ENCODE measurements around the gene CDH4.

The CDH4 gene

GRCh38 chr20:61745397-61746146 lies 493.5 kb downstream of the CDH4 start:
- no peak for DNase-seq (ENCODE audit: low read depth, low spot score)

GRCh38 chr20:61746147-61746646 lies 494.1 kb downstream of the CDH4 start:
- no peak for DNase-seq (ENCODE audit: low read depth, low spot score)

- DNase-seq (ENCODE audit: low read depth, low spot score): no peak
These were observed 494.7 kb downstream of the CDH4 start for GRCh38 chr20:61746781-61747180.

GRCh38 chr20:61748376-61748775 lies 496.3 kb downstream of the CDH4 start:
- DNase-seq (ENCODE audit: low read depth, low spot score): no peak

GRCh38 chr20:61749406-61750075 lies 497.5 kb downstream of the CDH4 start:
- no peak for DNase-seq (ENCODE audit: low read depth, low spot score)

GRCh38 chr20:61750093-61750492 lies 498.0 kb downstream of the CDH4 start:
- no peak for DNase-seq (ENCODE audit: low read depth, low spot score)

- DNase-seq (ENCODE audit: low read depth, low spot score): no peak
These were observed 500.5 kb downstream of the CDH4 start for GRCh38 chr20:61752576-61752975.

GRCh38 chr20:61753316-61753942 lies 501.4 kb downstream of the CDH4 start:
- DNase-seq (ENCODE audit: low read depth, low spot score): no peak

- DNase-seq (ENCODE audit: low read depth, low spot score): no peak
These were observed 502.2 kb downstream of the CDH4 start for GRCh38 chr20:61753987-61754956.

GRCh38 chr20:61754976-61755778 lies 503.1 kb downstream of the CDH4 start:
- DNase-seq (ENCODE audit: low read depth, low spot score): no peak

- DNase-seq (ENCODE audit: low read depth, low spot score): no peak
These were observed 504.1 kb downstream of the CDH4 start for GRCh38 chr20:61755971-61756845.

GRCh38 chr20:61756966-61757677 lies 505.1 kb downstream of the CDH4 start:
- no peak for DNase-seq (ENCODE audit: low read depth, low spot score)

- no peak for DNase-seq (ENCODE audit: low read depth, low spot score)
These were observed 505.9 kb downstream of the CDH4 start for GRCh38 chr20:61757678-61758563.

- DNase-seq (ENCODE audit: low read depth, low spot score): no peak
These were observed 506.6 kb downstream of the CDH4 start for GRCh38 chr20:61758564-61759200.

GRCh38 chr20:61759286-61760065 lies 507.4 kb downstream of the CDH4 start:
- DNase-seq (ENCODE audit: low read depth, low spot score): no peak

GRCh38 chr20:61760321-61760720 lies 508.3 kb downstream of the CDH4 start:
- DNase-seq (ENCODE audit: low read depth, low spot score): no peak

- DNase-seq (ENCODE audit: low read depth, low spot score): no peak
These were observed 508.7 kb downstream of the CDH4 start for GRCh38 chr20:61760731-61761130.
